Activated CD8-positive, alpha-beta T cell treated with anti-CD3 and anti-CD28 coated beads, Interleukin-2, amount 10 ng/mL, durations not matched to agents 7 days and 5 days (primary cell): ENCODE results near the gene FAM53B. TPM values are rescaled to one million over a fixed set of nuclear protein-coding genes. Genes with fewer than 3 reads are reported as not detected.
A peak's percentile ranks its signal among the peaks of the same experiment; 100 is the strongest.

ENCODE experiments used
- ATAC-seq: fragments of 150-1000 bp; cut with Tn5 transposase; one replicate; pipeline ENCODE4 v1.10.0; 2021; ENCODE audit warnings: moderate library complexity
- CTCF ChIA-PET: fragments of 350-600 bp; sonication (Branson Sonifier 250); formaldehyde crosslinking; loops from one replicate; lab custom pipeline; 2021; ENCODE audit warnings: antibody characterized with exemption; lab: Charles Lee
- POLR2A ChIA-PET: fragments of 350-600 bp; sonication (Branson Sonifier 250); formaldehyde crosslinking; loops from one replicate; lab custom pipeline; 2021; ENCODE audit warnings: antibody characterized with exemption; lab: Charles Lee
- DNase-seq: peaks from one replicate; pipeline ENCODE4 v3.0.0-alpha.2; 2020
- H3K27ac Mint-ChIP-seq: one replicate; pipeline ENCODE4 v1.8.0; 2021; ENCODE audit warnings: mild to moderate bottlenecking, mixed read lengths
- H3K27me3 Mint-ChIP-seq: one replicate; pipeline ENCODE4 v1.8.0; 2021; ENCODE audit warnings: low read depth, mixed read lengths
- H3K36me3 Mint-ChIP-seq: one replicate; pipeline ENCODE4 v1.8.0; 2021; ENCODE audit warnings: low read depth, mixed read lengths
- H3K4me1 Mint-ChIP-seq: one replicate; pipeline ENCODE4 v1.8.0; 2021; ENCODE audit warnings: low read depth, mixed read lengths
- H3K4me3 Mint-ChIP-seq: one replicate; pipeline ENCODE4 v1.8.0; 2021; ENCODE audit warnings: mild to moderate bottlenecking, mixed read lengths
- H3K9me3 Mint-ChIP-seq: one replicate; pipeline ENCODE4 v1.8.0; 2022; ENCODE audit warnings: mixed read lengths; ENCODE audit not compliant: insufficient read depth
- total RNA-seq, 2 experiments: library from RNA; stranded (reverse); gene quantifications; one replicate each; pipeline ENCODE4 v1.2.3, GENCODE V29; 2021

FAM53B gene
- total RNA-seq, 2 experiments from 2014 or later: 19.9 to 21.8 TPM

- Mint-ChIP-seq H3K27ac (no peak overlapping the region), H3K9me3 (no peaks in the 10 kb centered on the region), H3K27me3 (no peaks in the 10 kb centered on the region), H3K36me3 (peaks cover 5% of the 10 kb centered on the region), H3K4me3 (no peak overlapping the region), H3K4me1 (peaks cover 61% of the 10 kb centered on the region)
- ATAC-seq (no peak), DNase-seq (no peak)
- ChIA-PET POLR2A (no interaction called here), CTCF (no interaction called here)
These were observed 88.1 kb downstream of the FAM53B start for GRCh38 chr10:124656113-124656490.

- H3K27ac Mint-ChIP-seq: no peak overlapping the region
- no peak for ATAC-seq
- H3K27me3 Mint-ChIP-seq: no peaks in the 10 kb centered on the region
- DNase-seq: no peak
- CTCF ChIA-PET: interaction anchor here (1.3 kb wide), 1 partner anchor 41 kb away, joined by 3 read pairs; no protein-coding TSS in a partner anchor
- POLR2A ChIA-PET: interaction anchor here (0.9 kb wide), 1 partner anchor 23 kb away, joined by 3 read pairs; no protein-coding TSS in a partner anchor
- peaks cover 9% of the 10 kb centered on the region for H3K36me3 Mint-ChIP-seq
- H3K4me1 Mint-ChIP-seq: peaks cover 66% of the 10 kb centered on the region
- no peak overlapping the region for H3K4me3 Mint-ChIP-seq
- H3K9me3 Mint-ChIP-seq: no peaks in the 10 kb centered on the region
These were observed 88.7 kb downstream of the FAM53B start for GRCh38 chr10:124655191-124656112.

- peaks cover 8% of the 10 kb centered on the region for H3K36me3 Mint-ChIP-seq
- no peaks in the 10 kb centered on the region for H3K27me3 Mint-ChIP-seq
- POLR2A ChIA-PET: interaction anchor here (0.9 kb wide), 1 partner anchor 24 kb away, joined by 3 read pairs; no protein-coding TSS in a partner anchor
- H3K4me1 Mint-ChIP-seq: peaks cover 67% of the 10 kb centered on the region
- ATAC-seq: no peak
- DNase-seq: no peak
- no peak overlapping the region for H3K27ac Mint-ChIP-seq
- H3K9me3 Mint-ChIP-seq: no peaks in the 10 kb centered on the region
- CTCF ChIA-PET: interaction anchor here (1.3 kb wide), 2 partner anchors 42 to 87 kb away, joined by 3 to 4 read pairs; no protein-coding TSS in a partner anchor
- H3K4me3 Mint-ChIP-seq: no peak overlapping the region
These were observed 89.5 kb downstream of the FAM53B start for GRCh38 chr10:124654686-124655085.

DNA sequence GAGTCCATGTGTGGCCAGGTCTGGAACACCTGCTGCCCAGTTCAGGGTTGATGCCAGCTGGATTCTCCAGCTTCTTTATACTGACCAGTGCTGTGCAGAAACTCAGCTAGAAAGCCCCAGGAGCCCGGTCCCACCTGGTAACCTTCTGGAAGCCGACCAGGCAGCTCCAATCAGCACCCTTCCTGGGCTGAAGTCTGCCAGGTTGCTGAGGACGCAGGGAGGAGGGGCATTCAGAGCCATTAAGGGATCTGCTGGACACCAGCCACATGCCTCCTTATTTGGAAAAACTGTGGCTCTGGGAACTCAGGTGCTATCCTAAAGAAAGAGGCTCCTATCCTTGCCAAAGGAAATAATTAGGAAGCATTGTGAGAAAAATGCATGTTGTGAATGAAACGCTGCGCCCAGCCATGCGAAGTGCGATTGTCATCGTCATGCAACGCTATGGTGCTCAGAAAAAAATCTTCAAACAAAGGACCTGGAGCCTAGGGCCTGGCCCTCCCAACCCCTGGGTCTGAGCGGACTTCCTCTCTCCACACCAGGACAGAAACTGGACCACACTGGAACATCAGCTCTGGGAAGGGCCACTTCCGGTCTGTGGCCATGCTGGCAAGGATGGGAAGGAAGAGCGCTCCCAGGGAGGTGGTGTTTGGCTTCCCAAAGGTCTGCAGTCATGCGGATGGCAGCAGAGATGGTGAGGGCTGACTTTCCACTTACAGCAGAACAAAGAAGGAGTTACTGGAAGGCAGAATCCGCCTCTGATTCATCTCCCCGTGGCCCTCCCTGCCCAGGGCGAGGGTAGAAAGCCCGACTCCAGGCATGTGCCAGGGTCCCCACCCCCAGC, 90.1 kb downstream of the FAM53B start:
- ChIA-PET CTCF (interaction anchor here (1.3 to 1.5 kb wide), 3 partner anchors 43 to 88 kb away, joined by 3 to 5 read pairs (median 4); no protein-coding TSS in a partner anchor), POLR2A (interaction anchor here (1.2 kb wide), 1 partner anchor 24 kb away, joined by 3 read pairs; no protein-coding TSS in a partner anchor)
- no peaks in the 10 kb centered on the region for H3K9me3 Mint-ChIP-seq
- no peak overlapping the region for H3K27ac Mint-ChIP-seq
- H3K4me1 Mint-ChIP-seq: peaks cover 67% of the 10 kb centered on the region
- H3K27me3 Mint-ChIP-seq: no peaks in the 10 kb centered on the region
- H3K4me3 Mint-ChIP-seq: no peak overlapping the region
- DNase-seq (no peak), ATAC-seq (no peak)
- peaks cover 11% of the 10 kb centered on the region for H3K36me3 Mint-ChIP-seq

- no peak overlapping the region for H3K4me3 Mint-ChIP-seq
- H3K4me1 Mint-ChIP-seq: peaks cover 67% of the 10 kb centered on the region
- H3K27ac Mint-ChIP-seq: no peak overlapping the region
- no peak for ATAC-seq
- ChIA-PET CTCF (interaction anchor here (1.1 to 1.5 kb wide), 3 partner anchors 43 to 88 kb away, joined by 4 to 5 read pairs (median 5); no protein-coding TSS in a partner anchor), POLR2A (interaction anchor here (1.2 kb wide), 1 partner anchor 23 kb away, joined by 3 read pairs; no protein-coding TSS in a partner anchor)
- H3K9me3 Mint-ChIP-seq: no peaks in the 10 kb centered on the region
- H3K36me3 Mint-ChIP-seq: peaks cover 11% of the 10 kb centered on the region
- no peak for DNase-seq
- no peaks in the 10 kb centered on the region for H3K27me3 Mint-ChIP-seq
These were observed 90.9 kb downstream of the FAM53B start for GRCh38 chr10:124653311-124653710.

DNA sequence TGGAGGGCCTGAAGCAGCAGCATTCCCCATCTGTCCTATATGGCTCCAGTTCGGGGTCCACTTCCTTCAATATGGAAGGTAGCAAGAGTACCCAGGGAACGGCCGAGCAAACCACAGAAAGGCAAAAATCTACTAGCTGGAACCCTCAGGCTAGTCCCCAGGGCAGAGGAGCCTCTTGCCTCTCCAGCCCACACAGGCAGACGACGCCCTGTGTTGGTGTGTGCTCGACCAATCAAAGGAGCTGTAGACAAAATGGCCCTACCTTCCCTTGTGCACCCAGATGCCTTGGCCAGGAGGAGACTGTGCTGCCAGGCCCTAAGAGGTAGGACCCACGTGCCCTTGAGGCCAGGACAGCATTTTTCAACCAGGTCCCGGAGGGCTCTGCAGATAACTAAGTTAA, 91.5 kb downstream of the FAM53B start:
- no peak overlapping the region for H3K4me3 Mint-ChIP-seq
- H3K36me3 Mint-ChIP-seq: peaks cover 14% of the 10 kb centered on the region
- no peaks in the 10 kb centered on the region for H3K27me3 Mint-ChIP-seq
- H3K27ac Mint-ChIP-seq: no peak overlapping the region
- POLR2A ChIA-PET: no interaction called here
- peaks cover 67% of the 10 kb centered on the region for H3K4me1 Mint-ChIP-seq
- ATAC-seq (no peak), DNase-seq (no peak)
- H3K9me3 Mint-ChIP-seq: no peaks in the 10 kb centered on the region
- CTCF ChIA-PET: interaction anchor here (1.1 to 1.5 kb wide), 2 partner anchors 44 to 66 kb away, joined by 5 read pairs; no protein-coding TSS in a partner anchor

- peaks cover 17% of the 10 kb centered on the region for H3K36me3 Mint-ChIP-seq
- H3K27me3 Mint-ChIP-seq: no peaks in the 10 kb centered on the region
- ATAC-seq: no peak
- peaks cover 67% of the 10 kb centered on the region for H3K4me1 Mint-ChIP-seq
- peak overlapping the region; percentile 64 for H3K27ac Mint-ChIP-seq
- POLR2A ChIA-PET: interaction anchor here (0.6 kb wide), 1 partner anchor 74 kb away, joined by 3 read pairs; no protein-coding TSS in a partner anchor
- CTCF ChIA-PET: interaction anchor here (1.1 to 1.5 kb wide), 2 partner anchors 45 to 67 kb away, joined by 5 read pairs; no protein-coding TSS in a partner anchor
- H3K9me3 Mint-ChIP-seq: no peaks in the 10 kb centered on the region
- no peak for DNase-seq
- no peak overlapping the region for H3K4me3 Mint-ChIP-seq
These were observed 92.0 kb downstream of the FAM53B start for GRCh38 chr10:124652200-124652599.

DNA sequence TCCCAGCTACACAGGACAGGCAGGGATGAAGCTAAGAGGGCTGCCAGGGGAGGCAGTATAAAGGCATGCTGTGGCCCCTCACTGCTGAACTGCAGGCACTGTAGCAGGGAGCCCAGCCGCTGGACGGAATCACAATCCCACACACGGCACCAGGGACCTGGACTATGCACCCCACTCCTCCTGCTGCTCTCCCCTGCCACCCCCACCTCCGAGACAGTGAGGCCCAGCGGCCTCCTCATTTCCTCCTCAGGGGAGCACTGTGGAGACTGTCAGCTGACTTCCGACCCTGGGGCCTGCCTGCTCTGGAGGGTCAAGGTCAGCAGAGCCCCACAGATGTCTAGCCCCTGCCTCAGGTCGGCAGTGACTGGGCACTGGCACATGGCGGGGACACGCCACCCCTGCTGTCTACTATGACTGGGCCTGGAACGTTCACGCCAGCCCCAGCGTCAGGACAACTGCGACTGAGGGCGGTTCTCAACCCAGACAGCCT, 92.7 kb downstream of the FAM53B start:
- peak overlapping the region; percentile 84 for H3K27ac Mint-ChIP-seq
- CTCF ChIA-PET: interaction anchor here (0.7 to 5.5 kb wide), 4 partner anchors 8 to 90 kb away, joined by 3 to 63 read pairs (median 28); no protein-coding TSS in a partner anchor

GRCh38 chr10:124650820-124651401, 93.3 kb downstream of the FAM53B start:
- POLR2A ChIA-PET: no interaction called here
- Mint-ChIP-seq H3K4me3 (peak overlapping the region; percentile 67), H3K27ac (peak overlapping the region; percentile 84), H3K4me1 (peaks cover 79% of the 10 kb centered on the region), H3K27me3 (no peaks in the 10 kb centered on the region), H3K9me3 (no peaks in the 10 kb centered on the region), H3K36me3 (peaks cover 19% of the 10 kb centered on the region)
- ATAC-seq (peak; percentile 68), DNase-seq (peak; percentile 84)
- CTCF ChIA-PET: interaction anchor here (0.7 to 5.5 kb wide), 6 partner anchors 9 to 91 kb away, joined by 3 to 63 read pairs (median 6); no protein-coding TSS in a partner anchor

More for the DNA sequence above, 92.7 kb downstream of the FAM53B start:
- H3K4me1 Mint-ChIP-seq: peaks cover 74% of the 10 kb centered on the region
- H3K36me3 Mint-ChIP-seq: peaks cover 19% of the 10 kb centered on the region
- no peaks in the 10 kb centered on the region for H3K9me3 Mint-ChIP-seq
- no peaks in the 10 kb centered on the region for H3K27me3 Mint-ChIP-seq
- H3K4me3 Mint-ChIP-seq: no peak overlapping the region
- POLR2A ChIA-PET: interaction anchor here (0.6 kb wide), 1 partner anchor 75 kb away, joined by 3 read pairs; no protein-coding TSS in a partner anchor
- DNase-seq (no peak), ATAC-seq (no peak)

DNA sequence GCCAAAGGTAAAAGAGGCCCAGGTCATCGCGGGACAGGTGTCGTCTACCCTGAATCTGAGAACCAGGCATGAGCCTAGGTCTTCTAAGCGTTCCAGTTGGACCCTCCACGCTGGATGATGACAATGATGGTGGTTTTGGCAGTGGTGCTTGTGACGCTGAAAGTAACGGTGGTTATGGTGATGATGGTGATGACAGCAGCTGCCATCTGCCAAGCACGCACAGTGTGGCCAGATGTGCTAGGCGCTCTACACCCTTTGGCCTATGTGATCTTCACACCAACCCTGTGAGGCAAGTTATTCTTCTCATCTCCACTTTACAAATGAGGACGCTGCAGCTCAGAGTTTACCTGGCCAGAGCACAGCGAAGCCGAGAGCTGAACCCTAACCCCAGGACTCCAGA, 93.9 kb downstream of the FAM53B start:
- no peak for ATAC-seq
- H3K4me3 Mint-ChIP-seq: peak overlapping the region; percentile 67
- H3K27ac Mint-ChIP-seq: peak overlapping the region; percentile 84
- no peaks in the 10 kb centered on the region for H3K27me3 Mint-ChIP-seq
- H3K4me1 Mint-ChIP-seq: peaks cover 82% of the 10 kb centered on the region
- ChIA-PET POLR2A (interaction anchor here (0.7 to 1.0 kb wide), 2 partner anchors 39 to 91 kb away, joined by 3 read pairs; no protein-coding TSS in a partner anchor), CTCF (interaction anchor here (1.1 to 5.5 kb wide), 8 partner anchors 10 to 92 kb away, joined by 3 to 63 read pairs (median 14); no protein-coding TSS in a partner anchor)
- no peaks in the 10 kb centered on the region for H3K9me3 Mint-ChIP-seq
- DNase-seq: no peak
- peaks cover 19% of the 10 kb centered on the region for H3K36me3 Mint-ChIP-seq
